Breast epithelium (tissue), 4 donors: ENCODE data around the gene HTT. TPM values are rescaled to one million over a fixed set of nuclear protein-coding genes. Genes with fewer than 3 reads are reported as not detected.

ENCODE experiments used
- DNase-seq, 2 donors: peaks; one replicate each; pipeline ENCODE4 v3.0.0-alpha.2; 2019; ENCODE audit warnings: low spot score in 2 of 2
- H3K27ac ChIP-seq, 2 donors: fragments of 200-600 bp; sonication (generic) in 1 of 2; one replicate each; pipeline ENCODE4 v1.5.1; 2016 to 2019; ENCODE audit warnings: mild to moderate bottlenecking in 1 of 2
- H3K27me3 ChIP-seq, 2 donors: fragments of 200-600 bp; sonication (generic) in 1 of 2; one replicate each; pipeline versions ENCODE4 v1.5.1 to v1.6.0; 2017 to 2019; ENCODE audit warnings: control low read depth in 1 of 2, mild to moderate bottlenecking in 1 of 2
- H3K36me3 ChIP-seq: fragments of 200-600 bp; one replicate; pipeline ENCODE4 v1.5.1; 2019
- H3K4me1 ChIP-seq, 2 donors: fragments of 200-600 bp; sonication (generic); one replicate each; pipeline ENCODE4 v1.5.1; 2016 to 2019; ENCODE audit warnings: control low read depth in 1 of 2
- H3K4me3 ChIP-seq, 3 donors: fragments of 200-600 bp; sonication (generic); 1 replicate in 2 of 3; 2 replicates in 1 of 3; pipeline ENCODE4 v1.5.1; 2016 to 2019; ENCODE audit warnings: mild to moderate bottlenecking in 3 of 3, moderate library complexity in 2 of 3
- H3K9me3 ChIP-seq, 2 donors: fragments of 200-600 bp; sonication (generic) in 1 of 2; one replicate each; pipeline ENCODE4 v1.5.1; 2016 to 2019; ENCODE audit warnings: control low read depth in 1 of 2
- CTCF ChIP-seq, 3 donors: fragments of 450-650 bp; IDR thresholded peaks; one replicate each; pipeline ENCODE4 v1.5.1; 2016 to 2017; ENCODE audit warnings: antibody characterized with exemption in 3 of 3, mild to moderate bottlenecking in 3 of 3, moderate library complexity in 3 of 3
- POLR2A ChIP-seq: fragments of 450-650 bp; IDR thresholded peaks from one replicate; pipeline ENCODE4 v1.6.1; 2016; ENCODE audit warnings: antibody characterized with exemption, mild to moderate bottlenecking, moderate library complexity
- POLR2AphosphoS5 ChIP-seq, 3 donors: sonication (generic); formaldehyde crosslinking; IDR thresholded peaks; one replicate each; pipeline ENCODE4 v1.6.1; 2017; ENCODE audit warnings: antibody characterized with exemption in 3 of 3
- intact Hi-C: fragments of 100-400 bp; cut with DNase I; formaldehyde crosslinking; loops from one replicate; pipeline ENCODE4 v1.15.1; 2023; ENCODE audit warnings: low total_unique reads
- total RNA-seq, 3 donors: library from RNA; depleted of rRNA; stranded (reverse); fragments of >200 nt; gene quantifications; one replicate each; pipeline ENCODE4 v1.1.0, GENCODE V29; 2016

Gene HTT
- total RNA-seq, 3 donors from 2014 or later: 53.8 to 71.1 (median 55.1) TPM

- Histone ChIP-seq H3K27me3 (no peaks in the 10 kb centered on the region), H3K4me1 (peaks cover 0 to 6% of the 10 kb centered on the region in 2 donors), H3K9me3 (no peaks in the 10 kb centered on the region), H3K27ac (peak overlapping the region; percentile 96), H3K36me3 (no peaks in the 10 kb centered on the region), H3K4me3 (peak overlapping the region; percentile 78 to 84 (median 83))
- TF ChIP-seq POLR2A: no peak
- no peak for TF ChIP-seq POLR2AphosphoS5 (IDR thresholded peaks at IDR 0.05)
- peak in 1 of 3 donors; percentile 5 for TF ChIP-seq CTCF (IDR thresholded peaks at IDR 0.05)
- peak; percentile 65 for DNase-seq
- intact Hi-C loops: no loop called here
Observed at GRCh38 chr4:3291969-3292570, 217.6 kb downstream of the HTT start.

- peak; percentile 83 for TF ChIP-seq POLR2A
- peak; percentile 73 to 90 (median 74) for TF ChIP-seq POLR2AphosphoS5 (IDR thresholded peaks at IDR 0.05)
- no peak for TF ChIP-seq CTCF (IDR thresholded peaks at IDR 0.05)
- H3K4me1 ChIP-seq: no peaks in the 10 kb centered on the region
- intact Hi-C loops: no loop called here
- no peaks in the 10 kb centered on the region for H3K27me3 ChIP-seq
- H3K36me3 ChIP-seq: no peaks in the 10 kb centered on the region
- DNase-seq: peak; percentile 96
- peak within 1 kb of the TSS; percentile 78 to 84 (median 83) for H3K4me3 ChIP-seq
- H3K9me3 ChIP-seq: peaks cover 0 to 5% of the 10 kb centered on the region in 2 donors
- H3K27ac ChIP-seq: peak within 1 kb of the TSS; percentile 96
Observed at GRCh38 chr4:3292571-3293400, 218.3 kb downstream of the HTT start, which contains the start of gene RGS12. RGS12 (plus strand) TSS chr4:3293021; CDS start chr4:3316171, 23,150 bp downstream.

Other genes with a start within 250 kb of the HTT start
- 100 to 1,000 TPM; 161 to 193 (median 181) TPM for gene ADD1, start 230.8 kb upstream of the HTT start, total RNA-seq
- 10 to 100 TPM; 21.2 to 33.1 (median 23.4) TPM for gene NOP14, start 111.3 kb upstream of the HTT start, total RNA-seq
- 1 to 10 TPM; 3.8 to 6.9 (median 5.8) TPM for gene GRK4, start 111.1 kb upstream of the HTT start, total RNA-seq
- gene HTT-AS, start 143 bp upstream of the HTT start, total RNA-seq: not detected
- under 1 TPM; 0.48 to 0.88 (median 0.66) TPM for gene MSANTD1, start 174.5 kb downstream of the HTT start, total RNA-seq
- 10 to 100 TPM; 24.3 to 94.5 (median 29.9) TPM for gene RGS12, start 218.3 kb downstream of the HTT start, total RNA-seq